Endothelial cell of umbilical vein (primary cell): ENCODE data around the gene AACS. TPM values are rescaled to one million over a fixed set of nuclear protein-coding genes. Genes with fewer than 3 reads are reported as not detected.

Experiments used
- BruUV-seq: library from RNA; stranded (reverse); fragments of 400-500 nt; replicated peaks from 2 replicates; lab custom pipeline; 2021; lab: Mats Ljungman, UMichigan
- CTCF ChIA-PET: fragments of 300-600, 350-600 bp; sonication (Branson Sonifier 250); formaldehyde crosslinking; loops from one replicate; lab custom pipeline; 2021; ENCODE audit warnings: antibody characterized with exemption, inconsistent platforms; lab: Charles Lee
- POLR2A ChIA-PET: fragments of 300-600, 350-600 bp; sonication (Branson Sonifier 250); formaldehyde crosslinking; loops from one replicate; lab custom pipeline; 2021; ENCODE audit warnings: antibody characterized with exemption, inconsistent platforms; lab: Charles Lee
- DNase-seq: peaks from one replicate; pipeline ENCODE4 v3.0.0-alpha.2; 2011; ENCODE audit warnings: low read depth, low spot score
- FAIRE-seq: peaks from 2 replicates; lab custom pipeline; 2011; peaks lifted over from hg19 to GRCh38; lab: Jason Lieb, UNC
- H2AFZ ChIP-seq: 2 replicates; pipeline ENCODE4 v1.6.0; 2012; ENCODE audit warnings: low read depth, low read length, control low read depth, inconsistent platforms
- H3K27ac ChIP-seq: 2 replicates; pipeline ENCODE4 v1.5.1; 2011; ENCODE audit warnings: low read depth, mild to moderate bottlenecking, control low read depth, low read length, moderate library complexity; ENCODE audit not compliant: insufficient read depth
- H3K27me3 ChIP-seq, 2 experiments: 2 replicates each; pipeline versions ENCODE4 v1.6.0 to v1.6.1; 2011; ENCODE audit warnings: low read length in 2 of 2, mixed read lengths in 1 of 2; ENCODE audit not compliant: control insufficient read depth in 2 of 2, insufficient read depth in 2 of 2
- H3K36me3 ChIP-seq, 2 experiments: 2 replicates in 1 of 2; 3 replicates in 1 of 2; pipeline ENCODE4 v1.5.1; 2011; ENCODE audit warnings: low read length in 2 of 2, mild to moderate bottlenecking in 1 of 2, moderate library complexity in 1 of 2; ENCODE audit not compliant: control insufficient read depth in 2 of 2, insufficient read depth in 2 of 2; ENCODE audit errors: extremely low read depth in 1 of 2
- H3K4me1 ChIP-seq: 3 replicates; pipeline ENCODE4 v1.5.1; 2011; ENCODE audit warnings: mild to moderate bottlenecking, low read length; ENCODE audit not compliant: control insufficient read depth, insufficient read depth; ENCODE audit errors: extremely low read depth
- H3K4me2 ChIP-seq: 2 replicates; pipeline ENCODE4 v1.6.1; 2011; ENCODE audit warnings: low read length, control low read depth, mixed read lengths; ENCODE audit not compliant: insufficient read depth
- H3K4me3 ChIP-seq, 3 experiments: fragments of 200-600 bp in 1 of 3; sonication (generic), shearing (Covaris generic) in 1 of 3; replicated peaks in 1 of 3; 2 replicates each; pipeline ENCODE4 v1.5.1; 2011 to 2016; ENCODE audit warnings: control low read depth in 3 of 3, low read length in 3 of 3, mild to moderate bottlenecking in 2 of 3, inconsistent platforms in 1 of 3, low read depth in 1 of 3, moderate library complexity in 1 of 3; ENCODE audit not compliant: insufficient read depth in 1 of 3
- H3K79me2 ChIP-seq: 2 replicates; pipeline ENCODE4 v1.6.0; 2012; ENCODE audit warnings: low read length, inconsistent platforms; ENCODE audit not compliant: control insufficient read depth, insufficient read depth
- H3K9ac ChIP-seq: replicated peaks from 2 replicates; pipeline ENCODE3; 2011; ENCODE audit warnings: low read length, control low read depth; ENCODE audit not compliant: insufficient read depth; ENCODE audit errors: extremely low read depth
- H3K9me1 ChIP-seq: replicated peaks from 3 replicates; pipeline ENCODE4 v1.6.0; 2011; ENCODE audit warnings: mild to moderate bottlenecking, low read length; ENCODE audit not compliant: control insufficient read depth, insufficient read depth; ENCODE audit errors: extremely low read depth
- H3K9me3 ChIP-seq: replicated peaks from 2 replicates; pipeline ENCODE4 v1.5.1; 2012; ENCODE audit warnings: low read length, inconsistent platforms; ENCODE audit not compliant: control insufficient read depth, insufficient read depth
- H4K20me1 ChIP-seq: replicated peaks from 2 replicates; pipeline ENCODE3; 2011; ENCODE audit warnings: mild to moderate bottlenecking, low read length; ENCODE audit not compliant: control insufficient read depth, insufficient read depth; ENCODE audit errors: extremely low read depth
- EZH2 ChIP-seq: IDR thresholded peaks from 2 replicates; pipeline ENCODE4 v1.6.1; 2012; ENCODE audit warnings: borderline replicate concordance, low read depth, mild to moderate bottlenecking, moderate library complexity, low read length, inconsistent platforms; ENCODE audit not compliant: severe bottlenecking
- FOS ChIP-seq: IDR thresholded peaks from 2 replicates; pipeline ENCODE4 v1.6.1; 2011; ENCODE audit warnings: mild to moderate bottlenecking, low read length, moderate library complexity, borderline replicate concordance; ENCODE audit not compliant: insufficient read depth
- GATA2 ChIP-seq: IDR thresholded peaks from 2 replicates; pipeline ENCODE4 v1.7.0; 2011; ENCODE audit warnings: low read depth, mild to moderate bottlenecking, moderate library complexity, mixed read lengths, low read length; ENCODE audit not compliant: insufficient read length, insufficient read depth
- JUN ChIP-seq: IDR thresholded peaks from 2 replicates; pipeline ENCODE4 v1.6.1; 2011; ENCODE audit warnings: borderline replicate concordance, low read depth; ENCODE audit not compliant: insufficient read length, insufficient read depth
- MYC ChIP-seq: IDR thresholded peaks from one replicate; pipeline ENCODE4 v1.6.1; 2011; ENCODE audit warnings: mild to moderate bottlenecking, low read depth, low read length
- POLR2A ChIP-seq: IDR thresholded peaks from 2 replicates; pipeline ENCODE4 v1.6.1; 2012; ENCODE audit warnings: low read depth, mild to moderate bottlenecking, control low read depth, low read length
- POLR2AphosphoS5 ChIP-seq: IDR thresholded peaks from 2 replicates; pipeline ENCODE4 v1.6.1; 2012; ENCODE audit warnings: low read depth, mild to moderate bottlenecking, control low read depth, low read length, moderate library complexity; ENCODE audit not compliant: insufficient read depth
- dilution Hi-C: fragments of 300-500 bp; cut with MboI; formaldehyde crosslinking; loops from one replicate; pipeline ENCODE4 v1.15.0; 2019; ENCODE audit warnings: low sequenced_read_pairs; ENCODE audit not compliant: extremely low pct_ligation_motif_present
- intact Hi-C: fragments of 100-400 bp; cut with micrococcal nuclease; formaldehyde crosslinking; loops from one replicate; pipeline ENCODE4 v1.10.0; 2022
- polyA plus RNA-seq, 4 experiments: library from polyadenylated mRNA; depleted of rRNA in 3 of 4; stranded (reverse) in 3 of 4; unstranded in 1 of 4; fragments of >200 nt; gene quantifications; 2 replicates each; pipeline versions ENCODE4 v1.2.1 to v1.2.3, GENCODE V29; 2011 to 2012; ENCODE audit warnings: missing spikeins in 1 of 4
- total RNA-seq: library from RNA; stranded (reverse); gene quantifications from 2 replicates; pipeline ENCODE4 v1.2.3, GENCODE V29; 2021
- TF ChIP-seq, protein P1 (sequence below): IDR thresholded peaks from 2 replicates; pipeline ENCODE4 v1.6.1; 2011; ENCODE audit not compliant: insufficient read depth, insufficient read length
- TF ChIP-seq, protein P2 (sequence below), 2 donors: IDR thresholded peaks; 1 replicate in 1 of 2; 2 replicates in 1 of 2; pipeline ENCODE4 v1.5.1; 2011; ENCODE audit warnings: low read length in 2 of 2, mild to moderate bottlenecking in 2 of 2, moderate library complexity in 2 of 2, control low read depth in 1 of 2, inconsistent platforms in 1 of 2, low read depth in 1 of 2; ENCODE audit not compliant: insufficient read depth in 1 of 2; ENCODE audit errors: extremely low read depth in 1 of 2

The AACS gene
- total and polyA plus RNA-seq, 2 donors (not counting 3 experiments of a cell fraction or from before 2014, with no cell fraction given), result 34.7 to 40.3 TPM

DNA sequence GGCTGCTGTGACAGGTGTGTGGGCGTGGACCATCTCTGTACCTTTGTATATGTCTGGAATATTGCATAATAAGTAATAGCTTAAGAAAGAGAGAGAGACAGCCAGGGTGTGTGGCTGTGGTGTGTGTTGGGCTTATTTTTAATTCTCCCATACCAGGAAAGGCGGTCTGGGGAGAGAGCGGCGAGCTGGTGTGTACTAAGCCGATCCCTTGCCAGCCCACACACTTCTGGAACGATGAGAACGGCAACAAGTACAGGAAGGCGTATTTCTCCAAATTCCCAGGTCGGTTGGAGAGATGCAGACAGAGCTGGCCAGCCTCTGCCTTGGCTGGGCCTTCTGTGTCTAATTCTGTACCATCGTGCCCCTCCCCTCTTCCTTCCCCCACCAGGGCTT, 63.9 kb downstream of the AACS start:
- no peaks in the 10 kb centered on the region for H3K9me3 ChIP-seq
- no peaks in the 10 kb centered on the region for H3K27me3 ChIP-seq
- no peak overlapping the region for H3K4me2 ChIP-seq
- POLR2A ChIA-PET, result no interaction called here
- FAIRE-seq, result no peak
- no peak overlapping the region for H3K27ac ChIP-seq
- intact Hi-C loops (no loop called here), dilution Hi-C loops (no loop called here)
- CTCF ChIA-PET, result no interaction called here
- no TSS peak for BruUV-seq
- H3K4me3 ChIP-seq, result no peak overlapping the region
- H3K36me3 ChIP-seq, result peaks cover 0 to 5% of the 10 kb centered on the region in 2 experiments
- no peak for DNase-seq
- no peak for TF ChIP-seq FOS
- TF ChIP-seq GATA2, result no peak
- no peak for TF ChIP-seq MYC
- no peak for TF ChIP-seq JUN
- TF ChIP-seq, protein P1, sequence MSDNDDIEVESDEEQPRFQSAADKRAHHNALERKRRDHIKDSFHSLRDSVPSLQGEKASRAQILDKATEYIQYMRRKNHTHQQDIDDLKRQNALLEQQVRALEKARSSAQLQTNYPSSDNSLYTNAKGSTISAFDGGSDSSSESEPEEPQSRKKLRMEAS, result no peak
- no peak for TF ChIP-seq POLR2A
- TF ChIP-seq POLR2AphosphoS5, result no peak
- TF ChIP-seq, protein P2, sequence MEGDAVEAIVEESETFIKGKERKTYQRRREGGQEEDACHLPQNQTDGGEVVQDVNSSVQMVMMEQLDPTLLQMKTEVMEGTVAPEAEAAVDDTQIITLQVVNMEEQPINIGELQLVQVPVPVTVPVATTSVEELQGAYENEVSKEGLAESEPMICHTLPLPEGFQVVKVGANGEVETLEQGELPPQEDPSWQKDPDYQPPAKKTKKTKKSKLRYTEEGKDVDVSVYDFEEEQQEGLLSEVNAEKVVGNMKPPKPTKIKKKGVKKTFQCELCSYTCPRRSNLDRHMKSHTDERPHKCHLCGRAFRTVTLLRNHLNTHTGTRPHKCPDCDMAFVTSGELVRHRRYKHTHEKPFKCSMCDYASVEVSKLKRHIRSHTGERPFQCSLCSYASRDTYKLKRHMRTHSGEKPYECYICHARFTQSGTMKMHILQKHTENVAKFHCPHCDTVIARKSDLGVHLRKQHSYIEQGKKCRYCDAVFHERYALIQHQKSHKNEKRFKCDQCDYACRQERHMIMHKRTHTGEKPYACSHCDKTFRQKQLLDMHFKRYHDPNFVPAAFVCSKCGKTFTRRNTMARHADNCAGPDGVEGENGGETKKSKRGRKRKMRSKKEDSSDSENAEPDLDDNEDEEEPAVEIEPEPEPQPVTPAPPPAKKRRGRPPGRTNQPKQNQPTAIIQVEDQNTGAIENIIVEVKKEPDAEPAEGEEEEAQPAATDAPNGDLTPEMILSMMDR (IDR thresholded peaks at IDR 0.05; ENCODE audit: extremely low read depth in 1 of 2, insufficient read depth in 1 of 2, low read depth in 1 of 2, low read length in 2 of 2), result no peak
- TF ChIP-seq EZH2, result no peak
- no peaks in the 10 kb centered on the region for H3K79me2 ChIP-seq
- no peak overlapping the region for H2AFZ ChIP-seq
- no peaks in the 10 kb centered on the region for H4K20me1 ChIP-seq
- no peaks in the 10 kb centered on the region for H3K4me1 ChIP-seq
- H3K9me1 ChIP-seq, result no peaks in the 10 kb centered on the region
- H3K9ac ChIP-seq, result no peak overlapping the region
